WTC11 (cell line): ENCODE results near the gene DNAJB11. TPM values are rescaled to one million over a fixed set of nuclear protein-coding genes. Genes with fewer than 3 reads are reported as not detected.

Experiments used
- ATAC-seq: fragments of 200-7000 bp; cut with Tn5 transposase; 2 replicates; pipeline ENCODE4 v1.10.0; 2021; ENCODE audit warnings: mild to moderate bottlenecking, moderate library complexity
- CTCF ChIA-PET: fragments of 300-600 bp; sonication (Branson Sonifier 250); formaldehyde crosslinking; loops from one replicate; lab custom pipeline; 2021; ENCODE audit warnings: antibody characterized with exemption; lab: Charles Lee
- POLR2A ChIA-PET: fragments of 350-600 bp; sonication (Branson Sonifier 250); formaldehyde crosslinking; loops from one replicate; lab custom pipeline; 2021; ENCODE audit warnings: antibody characterized with exemption; lab: Charles Lee
- DNase-seq: peaks from one replicate; pipeline ENCODE4 v3.0.0; 2021; ENCODE audit warnings: low spot score
- H3K27ac Mint-ChIP-seq: 2 replicates; pipeline ENCODE4 v1.8.0; 2021; ENCODE audit warnings: mixed read lengths
- H3K27me3 Mint-ChIP-seq: 2 replicates; pipeline ENCODE4 v1.8.0; 2021; ENCODE audit warnings: low read depth, mild to moderate bottlenecking, moderate library complexity, mixed read lengths
- H3K36me3 Mint-ChIP-seq: 2 replicates; pipeline ENCODE4 v1.8.0; 2021; ENCODE audit warnings: mixed read lengths
- H3K4me1 Mint-ChIP-seq: 2 replicates; pipeline ENCODE4 v1.8.0; 2022; ENCODE audit warnings: mixed read lengths
- H3K4me3 Mint-ChIP-seq: 2 replicates; pipeline ENCODE4 v1.8.0; 2021; ENCODE audit warnings: mild to moderate bottlenecking, moderate library complexity, mixed read lengths
- H3K9me3 Mint-ChIP-seq: 2 replicates; pipeline ENCODE4 v1.8.0; 2021; ENCODE audit warnings: mixed read lengths
- AFF4 ChIP-seq: sonication (generic); formaldehyde crosslinking; IDR thresholded peaks from 2 replicates; pipeline ENCODE4 v1.8.1; 2023; ENCODE audit warnings: mild to moderate bottlenecking, missing genetic modification reagents, borderline replicate concordance
- E2F5 ChIP-seq: sonication (generic); formaldehyde crosslinking; IDR thresholded peaks from 2 replicates; pipeline ENCODE4 v1.8.1; 2022; ENCODE audit warnings: mild to moderate bottlenecking, moderate library complexity, missing genetic modification reagents
- ELF4 ChIP-seq: sonication (generic); formaldehyde crosslinking; IDR thresholded peaks from 2 replicates; pipeline ENCODE4 v1.8.1; 2022; ENCODE audit warnings: low read depth, mild to moderate bottlenecking, moderate library complexity, missing genetic modification reagents
- FOXJ3 ChIP-seq: sonication (generic); formaldehyde crosslinking; IDR thresholded peaks from 2 replicates; pipeline ENCODE4 v1.9.0; 2021; ENCODE audit warnings: missing genetic modification reagents, mild to moderate bottlenecking, borderline replicate concordance
- JUN ChIP-seq: sonication (generic); formaldehyde crosslinking; IDR thresholded peaks from 2 replicates; pipeline ENCODE4 v1.8.0; 2023; ENCODE audit warnings: mild to moderate bottlenecking, missing genetic modification reagents
- MXD4 ChIP-seq: fragments of 250-450 bp; sonication (Bioruptor Pico); IDR thresholded peaks from 2 replicates; pipeline ENCODE4 v1.8.0; 2021; ENCODE audit warnings: mild to moderate bottlenecking, moderate library complexity, borderline replicate concordance
- MYBL2 ChIP-seq: sonication (generic); formaldehyde crosslinking; IDR thresholded peaks from 2 replicates; pipeline ENCODE4 v1.8.1; 2023; ENCODE audit warnings: mild to moderate bottlenecking, moderate library complexity, missing genetic modification reagents
- NFYB ChIP-seq: sonication (generic); formaldehyde crosslinking; conservative IDR thresholded peaks from 2 replicates; pipeline ENCODE4 v1.8.0; 2022; ENCODE audit warnings: low read depth, missing genetic modification reagents
- NR1H2 ChIP-seq: sonication (generic); formaldehyde crosslinking; IDR thresholded peaks from 2 replicates; pipeline ENCODE4 v1.9.0; 2021; ENCODE audit warnings: mild to moderate bottlenecking, moderate library complexity, missing genetic modification reagents
- PRDM15 ChIP-seq: sonication (generic); formaldehyde crosslinking; IDR thresholded peaks from 2 replicates; pipeline ENCODE4 v1.8.0; 2022; ENCODE audit warnings: missing genetic modification reagents
- RELA ChIP-seq: sonication (generic); formaldehyde crosslinking; IDR thresholded peaks from 2 replicates; pipeline ENCODE4 v1.8.1; 2022; ENCODE audit warnings: missing genetic modification reagents, mild to moderate bottlenecking, borderline replicate concordance
- RORB ChIP-seq: fragments of 250-450 bp; sonication (Bioruptor Pico); IDR thresholded peaks from 2 replicates; pipeline ENCODE4 v1.9.0; 2021; ENCODE audit warnings: mild to moderate bottlenecking
- SMAD3 ChIP-seq: sonication (generic); formaldehyde crosslinking; IDR thresholded peaks from 2 replicates; pipeline ENCODE4 v1.8.0; 2022; ENCODE audit warnings: missing genetic modification reagents, mild to moderate bottlenecking, borderline replicate concordance
- TEAD1 ChIP-seq: sonication (generic); formaldehyde crosslinking; IDR thresholded peaks from 2 replicates; pipeline ENCODE4 v1.8.0; 2022; ENCODE audit warnings: mild to moderate bottlenecking, missing genetic modification reagents
- TEAD4 ChIP-seq: sonication (generic); formaldehyde crosslinking; IDR thresholded peaks from 2 replicates; pipeline ENCODE4 v1.8.0; 2022; ENCODE audit warnings: mild to moderate bottlenecking, missing genetic modification reagents
- TP53 ChIP-seq: sonication (generic); formaldehyde crosslinking; IDR thresholded peaks from 2 replicates; pipeline ENCODE4 v1.8.1; 2023; ENCODE audit warnings: mild to moderate bottlenecking, missing genetic modification reagents
- USF2 ChIP-seq: sonication (generic); formaldehyde crosslinking; IDR thresholded peaks from 2 replicates; pipeline ENCODE4 v1.8.1; 2023; ENCODE audit warnings: mild to moderate bottlenecking, missing genetic modification reagents, moderate library complexity
- ZNF532 ChIP-seq: fragments of 250-450 bp; sonication (Bioruptor Pico); IDR thresholded peaks from 2 replicates; pipeline ENCODE4 v1.9.0; 2021; ENCODE audit warnings: mild to moderate bottlenecking, borderline replicate concordance
- total RNA-seq: library from RNA; stranded (reverse); gene quantifications from 3 replicates; pipeline ENCODE4 v1.2.3, GENCODE V29; 2021
- TF ChIP-seq, protein P1 (sequence below): sonication (generic); formaldehyde crosslinking; IDR thresholded peaks from 2 replicates; pipeline ENCODE4 v1.8.0; 2022; ENCODE audit warnings: mild to moderate bottlenecking, missing genetic modification reagents
- TF ChIP-seq, protein P2 (sequence below): fragments of 250-450 bp; sonication (Bioruptor Pico); IDR thresholded peaks from 2 replicates; pipeline ENCODE4 v1.9.0; 2021; ENCODE audit warnings: moderate library complexity, mild to moderate bottlenecking, inconsistent platforms, borderline replicate concordance

The DNAJB11 gene
- total RNA-seq, 1 experiment from 2014 or later: 56.3 TPM

DNA sequence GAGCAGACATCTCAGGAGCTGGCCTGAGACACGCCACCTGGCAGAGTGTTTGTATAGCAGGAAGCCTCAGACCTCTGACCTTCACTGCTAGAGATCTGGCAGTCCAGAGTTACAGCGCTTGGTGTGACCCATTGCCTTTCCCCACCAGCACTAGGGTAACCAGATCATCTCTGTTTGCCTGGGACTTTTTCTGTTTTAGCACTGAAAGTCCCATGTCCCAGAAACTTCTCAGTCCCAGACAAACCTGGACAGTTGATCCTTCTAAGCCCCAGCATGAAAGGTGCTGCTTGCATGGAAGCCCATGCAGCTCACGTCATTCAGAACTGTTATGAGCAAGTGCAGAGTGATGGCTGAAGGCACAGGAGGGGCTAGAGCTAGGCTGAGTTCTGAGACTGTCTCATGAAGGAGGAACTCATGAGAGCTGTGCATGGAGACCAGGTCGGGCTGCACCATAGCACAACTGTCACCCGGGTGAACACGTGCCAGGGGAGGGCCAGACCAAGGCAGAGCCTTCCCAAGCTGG is 24.1 kb downstream of the DNAJB11 start (continued):
- TF ChIP-seq AFF4 (CRISPR knock-in tag) (no peak), USF2 (CRISPR knock-in tag) (no peak), MYBL2 (CRISPR knock-in tag) (no peak), RORB (no peak), TEAD1 (CRISPR knock-in tag) (no peak), JUN (CRISPR knock-in tag) (no peak), ELF4 (CRISPR knock-in tag) (no peak), SMAD3 (CRISPR knock-in tag) (no peak)
- TF ChIP-seq, protein P1, sequence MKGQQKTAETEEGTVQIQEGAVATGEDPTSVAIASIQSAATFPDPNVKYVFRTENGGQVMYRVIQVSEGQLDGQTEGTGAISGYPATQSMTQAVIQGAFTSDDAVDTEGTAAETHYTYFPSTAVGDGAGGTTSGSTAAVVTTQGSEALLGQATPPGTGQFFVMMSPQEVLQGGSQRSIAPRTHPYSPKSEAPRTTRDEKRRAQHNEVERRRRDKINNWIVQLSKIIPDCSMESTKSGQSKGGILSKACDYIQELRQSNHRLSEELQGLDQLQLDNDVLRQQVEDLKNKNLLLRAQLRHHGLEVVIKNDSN (CRISPR knock-in tag): no peak
- TF ChIP-seq, protein P2, sequence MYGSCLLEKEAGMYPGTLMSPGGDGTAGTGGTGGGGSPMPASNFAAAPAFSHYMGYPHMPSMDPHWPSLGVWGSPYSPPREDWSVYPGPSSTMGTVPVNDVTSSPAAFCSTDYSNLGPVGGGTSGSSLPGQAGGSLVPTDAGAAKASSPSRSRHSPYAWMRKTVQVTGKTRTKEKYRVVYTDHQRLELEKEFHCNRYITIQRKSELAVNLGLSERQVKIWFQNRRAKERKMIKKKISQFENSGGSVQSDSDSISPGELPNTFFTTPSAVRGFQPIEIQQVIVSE (CRISPR knock-in tag): no peak
- TF ChIP-seq, all 79 proteins: peak for 0

DNA sequence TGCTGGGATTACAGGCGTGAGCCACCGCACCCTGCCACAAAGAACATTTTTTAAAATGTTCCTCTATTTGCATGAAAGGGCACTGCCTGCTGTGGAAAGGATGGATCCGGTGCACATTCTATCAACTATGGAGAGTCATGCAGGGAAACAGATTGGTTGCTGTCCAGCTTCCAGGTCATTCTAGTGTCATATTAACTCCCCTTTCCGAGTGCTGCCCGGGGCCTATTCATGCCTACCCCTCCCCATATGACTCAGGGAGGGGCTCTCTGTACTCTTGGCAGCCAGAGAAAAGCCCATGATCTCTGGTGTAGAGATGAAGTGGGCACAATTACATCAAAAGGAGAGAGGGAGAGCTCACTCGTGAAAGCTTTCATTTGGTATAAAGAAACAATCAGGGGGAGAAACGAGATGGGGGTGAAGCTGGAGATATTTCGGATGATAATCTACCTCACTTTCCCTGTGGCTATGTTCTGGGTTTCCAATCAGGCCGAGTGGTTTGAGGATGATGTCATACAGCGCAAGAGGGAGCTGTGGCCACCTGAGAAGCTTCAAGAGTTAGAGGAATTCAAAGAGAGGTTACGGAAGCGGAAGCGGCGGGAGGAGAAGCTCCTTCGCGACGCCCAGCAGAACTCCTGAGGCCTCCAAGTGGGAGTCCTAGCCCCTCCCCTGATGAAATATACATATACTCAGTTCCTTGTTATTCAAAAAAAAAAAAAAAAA is 26.2 kb downstream of the DNAJB11 start:
- Mint-ChIP-seq H3K27me3 (peaks cover 6% of the 10 kb centered on the region; the same call in 1 of the 2 replicates), H3K27ac (no peak overlapping the region), H3K36me3 (no peaks in the 10 kb centered on the region), H3K4me1 (peaks cover 6% of the 10 kb centered on the region), H3K9me3 (no peaks in the 10 kb centered on the region), H3K4me3 (no peak overlapping the region)
- peak; percentile 92 for ATAC-seq
- ChIA-PET POLR2A (interaction anchor here (0.7 to 1.4 kb wide), 3 partner anchors 19 to 26 kb away, joined by 5 read pairs; partner anchors contain the start of gene DNAJB11), CTCF (interaction anchor here (0.6 to 10.5 kb wide), 12 partner anchors 12 to 425 kb away, joined by 3 to 87 read pairs (median 4); partner anchors contain the start of gene AHSG)
- no peak for DNase-seq
- TF ChIP-seq NR1H2 (CRISPR knock-in tag) (no peak), ZNF532 (CRISPR knock-in tag) (no peak), E2F5 (no peak), FOXJ3 (no peak), TP53 (CRISPR knock-in tag) (no peak), NFYB (CRISPR knock-in tag) (no peak), RELA (no peak), TEAD4 (CRISPR knock-in tag) (no peak), MXD4 (CRISPR knock-in tag) (no peak), PRDM15 (CRISPR knock-in tag) (no peak)
